Mucosa of descending colon (tissue), 3 donors: ENCODE measurements around the gene RIN3. TPM values are rescaled to one million over a fixed set of nuclear protein-coding genes. Genes with fewer than 3 reads are reported as not detected.

Experiments
- ATAC-seq: fragments of 200-7000 bp; cut with Tn5 transposase; one replicate; pipeline ENCODE4 v1.9.1; 2020; ENCODE audit warnings: mild to moderate bottlenecking, moderate library complexity
- DNase-seq, 3 donors: peaks; one replicate each; pipeline ENCODE4 v3.0.0-alpha.2; 2020
- H3K36me3 ChIP-seq: fragments of 200-600 bp; one replicate; pipeline ENCODE4 v1.8.0; 2021; ENCODE audit warnings: low read depth, mild to moderate bottlenecking
- H3K4me1 ChIP-seq: fragments of 200-600 bp; one replicate; pipeline ENCODE4 v1.8.0; 2021; ENCODE audit warnings: low read depth, mild to moderate bottlenecking
- H3K4me3 ChIP-seq: fragments of 200-600 bp; one replicate; pipeline ENCODE4 v1.8.0; 2021; ENCODE audit warnings: mild to moderate bottlenecking
- H3K9me3 ChIP-seq: fragments of 200-600 bp; one replicate; pipeline ENCODE4 v1.8.0; 2021; ENCODE audit warnings: mild to moderate bottlenecking
- intact Hi-C, 2 donors: fragments of 100-400 bp; cut with DNase I in 1 of 2; cut with micrococcal nuclease in 1 of 2; formaldehyde crosslinking; loops; one replicate each; pipeline versions ENCODE4 v1.11.0 to v1.11.1; 2022; cut with DNase I, micrococcal nuclease
- total RNA-seq, 3 donors: library from RNA; stranded (reverse); fragmentation: NEBNext Ultra II Directional in 2 of 3; extraction: Animal tissue kit (Norgen Biotek cat#: 25700) in 2 of 3; gene quantifications; one replicate each; pipeline versions ENCODE4 v1.2.1 to v1.2.4, GENCODE V29; 2021 to 2023
- TF ChIP-seq, protein P1 (sequence below): fragments of 200-600 bp; IDR thresholded peaks from one replicate; pipeline ENCODE4 v1.8.0; 2022; ENCODE audit warnings: antibody characterized with exemption, mild to moderate bottlenecking
- donor health status: DM: no; HTN: no; CAD: no; lungs with moderate emphysema.
- donor health status: DM: no; HTN: no; CAD: no.
- donor health status: DM: no; HTN: yes; CAD: no.

The RIN3 gene
- total RNA-seq, 3 donors from 2014 or later = 26.2 to 51.0 (median 32.9) TPM

DNA sequence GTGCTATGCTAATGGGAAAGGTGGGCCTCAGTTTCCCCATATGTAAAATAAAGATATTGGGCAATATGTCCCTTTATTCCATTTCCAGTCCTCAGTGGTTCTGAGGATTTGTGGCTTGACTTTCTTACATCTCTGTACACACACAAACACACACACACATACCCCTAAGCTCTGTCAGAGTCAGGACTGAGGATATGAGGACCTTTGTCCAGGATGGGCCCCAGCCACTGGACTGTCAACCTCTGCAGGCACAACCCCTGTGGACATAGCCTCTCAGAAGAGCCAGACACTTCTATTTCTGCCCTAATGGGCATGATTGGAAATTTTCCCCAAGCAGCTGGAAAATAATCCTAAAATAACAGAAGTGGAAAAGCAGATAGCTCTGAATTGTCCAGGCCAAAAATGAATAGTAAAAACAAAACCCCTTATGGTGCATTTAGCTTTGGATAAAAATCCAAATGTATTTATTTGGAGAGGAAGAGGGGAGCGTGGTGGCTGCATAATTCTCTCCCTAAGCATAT lies 50.2 kb downstream of the RIN3 start:
- H3K4me3 ChIP-seq = no peak overlapping the region
- intact Hi-C loops = no loop called here
- peaks cover 5% of the 10 kb centered on the region for H3K9me3 ChIP-seq
- ATAC-seq = no peak
- H3K4me1 ChIP-seq = peaks cover 4% of the 10 kb centered on the region
- no peak for DNase-seq
- no peaks in the 10 kb centered on the region for H3K36me3 ChIP-seq
- TF ChIP-seq, protein P1, sequence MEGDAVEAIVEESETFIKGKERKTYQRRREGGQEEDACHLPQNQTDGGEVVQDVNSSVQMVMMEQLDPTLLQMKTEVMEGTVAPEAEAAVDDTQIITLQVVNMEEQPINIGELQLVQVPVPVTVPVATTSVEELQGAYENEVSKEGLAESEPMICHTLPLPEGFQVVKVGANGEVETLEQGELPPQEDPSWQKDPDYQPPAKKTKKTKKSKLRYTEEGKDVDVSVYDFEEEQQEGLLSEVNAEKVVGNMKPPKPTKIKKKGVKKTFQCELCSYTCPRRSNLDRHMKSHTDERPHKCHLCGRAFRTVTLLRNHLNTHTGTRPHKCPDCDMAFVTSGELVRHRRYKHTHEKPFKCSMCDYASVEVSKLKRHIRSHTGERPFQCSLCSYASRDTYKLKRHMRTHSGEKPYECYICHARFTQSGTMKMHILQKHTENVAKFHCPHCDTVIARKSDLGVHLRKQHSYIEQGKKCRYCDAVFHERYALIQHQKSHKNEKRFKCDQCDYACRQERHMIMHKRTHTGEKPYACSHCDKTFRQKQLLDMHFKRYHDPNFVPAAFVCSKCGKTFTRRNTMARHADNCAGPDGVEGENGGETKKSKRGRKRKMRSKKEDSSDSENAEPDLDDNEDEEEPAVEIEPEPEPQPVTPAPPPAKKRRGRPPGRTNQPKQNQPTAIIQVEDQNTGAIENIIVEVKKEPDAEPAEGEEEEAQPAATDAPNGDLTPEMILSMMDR = no peak

DNA sequence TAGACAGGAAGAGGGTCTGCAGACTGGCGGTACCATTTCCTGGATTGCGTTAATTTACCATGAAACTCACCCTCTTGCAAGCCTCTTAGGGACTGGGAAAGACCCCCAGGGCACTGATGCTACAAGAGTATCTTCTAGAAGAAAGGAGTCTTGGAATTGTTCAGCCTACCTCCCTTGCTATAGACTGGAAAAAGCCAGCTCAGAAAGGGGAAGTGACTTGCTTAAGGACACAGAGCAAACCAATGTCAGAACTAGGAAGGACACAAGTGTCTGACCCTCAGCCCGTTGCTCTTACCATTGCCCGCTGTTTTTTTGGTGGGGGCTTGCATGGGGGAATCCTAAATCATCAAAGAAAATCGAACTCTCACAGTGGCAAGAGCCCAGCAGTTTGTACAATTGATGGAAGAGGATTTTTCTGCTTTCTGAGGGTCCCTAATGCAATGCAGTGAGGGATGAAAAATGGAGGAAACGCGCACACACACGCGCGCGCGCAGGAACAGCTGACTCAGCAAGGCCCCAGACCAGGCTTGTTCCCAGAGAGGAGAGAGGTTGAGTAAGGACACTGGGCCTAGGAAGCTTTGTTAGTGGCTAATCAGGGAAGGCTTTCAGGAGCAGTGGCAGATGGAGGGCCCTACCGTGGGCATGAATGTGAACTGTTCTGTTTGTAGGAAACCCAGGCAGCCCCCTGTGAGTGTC lies 50.9 kb downstream of the RIN3 start:
- no peak for ATAC-seq

DNA sequence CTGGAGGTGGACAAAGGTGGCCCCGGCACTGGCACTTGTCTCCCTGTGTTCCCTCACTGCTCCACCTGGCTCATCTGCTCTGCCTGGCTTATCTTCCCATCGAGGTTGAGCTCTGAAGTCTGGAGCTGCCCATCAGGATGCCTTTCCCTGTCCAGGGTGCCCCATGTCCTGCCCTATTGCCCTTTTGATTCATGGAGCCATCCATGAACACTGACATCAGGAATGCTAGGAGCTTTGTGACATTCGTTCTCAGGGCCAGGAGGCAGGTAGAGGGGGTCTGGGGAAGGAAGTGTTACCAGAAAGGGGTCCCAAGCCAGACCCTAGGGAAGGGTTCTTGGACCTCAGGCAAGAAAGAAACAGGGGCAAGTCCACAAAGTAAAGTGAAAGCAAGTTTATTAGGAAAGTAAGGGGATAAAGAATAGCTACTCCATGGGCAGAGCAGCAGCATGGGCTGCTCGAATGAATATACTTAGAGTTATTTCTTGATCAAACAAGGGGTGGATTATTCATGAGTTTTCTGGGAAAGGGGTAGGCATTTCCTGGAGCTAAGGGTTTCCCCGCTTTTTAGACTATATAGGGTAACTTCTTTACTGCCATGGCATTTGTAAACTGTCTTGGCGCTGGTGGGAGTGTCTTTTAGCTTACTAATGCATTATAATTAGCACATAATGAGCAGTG lies 51.6 kb downstream of the RIN3 start:
- no peak for DNase-seq
- intact Hi-C loops = no loop called here
- Histone ChIP-seq H3K4me1 (peaks cover 16% of the 10 kb centered on the region), H3K4me3 (no peak overlapping the region), H3K36me3 (no peaks in the 10 kb centered on the region), H3K9me3 (peaks cover 5% of the 10 kb centered on the region)
- TF ChIP-seq, protein P1 = no peak
- no peak for ATAC-seq

More for the DNA sequence above, 50.9 kb downstream of the RIN3 start:
- peaks cover 9% of the 10 kb centered on the region for H3K4me1 ChIP-seq
- DNase-seq = no peak
- H3K36me3 ChIP-seq = no peaks in the 10 kb centered on the region
- intact Hi-C loops = no loop called here
- peaks cover 5% of the 10 kb centered on the region for H3K9me3 ChIP-seq
- H3K4me3 ChIP-seq = no peak overlapping the region
- TF ChIP-seq, protein P1 = no peak

DNA sequence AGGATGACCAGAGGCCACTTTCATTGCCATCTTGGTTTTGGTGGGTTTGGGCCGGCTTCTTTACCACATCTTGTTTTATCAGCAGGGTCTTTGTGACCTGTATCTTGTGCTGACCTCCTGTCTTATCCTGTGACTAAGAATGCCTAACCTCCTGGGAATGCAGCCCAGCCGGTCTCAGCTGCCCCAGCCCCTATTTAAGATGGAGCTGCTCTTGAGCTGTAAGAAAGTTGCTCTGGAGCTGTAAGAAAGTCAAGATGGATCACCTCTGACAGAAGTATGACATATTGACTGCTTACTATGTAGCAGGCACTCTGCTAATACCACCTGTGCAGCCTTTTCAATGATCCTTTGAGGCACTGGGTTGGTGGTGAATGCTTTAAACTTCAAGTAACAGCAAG lies 52.1 kb downstream of the RIN3 start:
- TF ChIP-seq, protein P1 = no peak
- H3K36me3 ChIP-seq = no peaks in the 10 kb centered on the region
- intact Hi-C loops = no loop called here
- peaks cover 5% of the 10 kb centered on the region for H3K9me3 ChIP-seq
- ATAC-seq (no peak), DNase-seq (no peak)
- H3K4me3 ChIP-seq = no peak overlapping the region
- peaks cover 21% of the 10 kb centered on the region for H3K4me1 ChIP-seq

DNA sequence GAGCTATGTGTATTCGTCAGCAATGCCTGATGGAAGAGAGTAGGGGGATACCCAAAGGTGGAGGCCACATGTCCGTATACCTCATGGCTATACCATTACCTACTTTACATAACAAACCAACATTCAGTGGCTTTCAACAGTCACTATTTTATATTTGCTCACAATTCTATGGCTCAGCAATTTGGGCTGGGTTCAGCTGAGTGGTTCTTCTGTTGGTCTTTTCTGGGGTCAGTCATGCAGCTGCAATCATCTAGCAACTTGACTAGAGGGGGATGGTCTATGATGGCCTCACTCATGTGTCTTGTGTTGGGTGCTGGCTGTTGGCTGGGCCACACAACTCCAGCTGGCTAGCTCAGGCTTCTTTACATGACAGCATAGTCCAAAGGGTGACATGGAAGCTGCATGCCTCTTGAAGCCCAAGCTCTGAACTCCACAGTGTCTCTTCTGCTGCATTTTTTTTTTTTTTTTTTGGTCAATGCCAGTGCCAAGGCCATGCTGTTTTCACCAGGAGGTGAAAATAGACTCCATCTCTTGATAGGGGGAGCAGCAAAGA lies 53.7 kb downstream of the RIN3 start:
- no peaks in the 10 kb centered on the region for H3K36me3 ChIP-seq
- no peak overlapping the region for H3K4me3 ChIP-seq
- TF ChIP-seq, protein P1 = no peak
- peaks cover 5% of the 10 kb centered on the region for H3K9me3 ChIP-seq
- no peak for ATAC-seq
- peaks cover 29% of the 10 kb centered on the region for H3K4me1 ChIP-seq
- DNase-seq = no peak
- intact Hi-C loops = no loop called here
